H9 (cell line): ENCODE measurements around the gene MN1. TPM values are rescaled to one million over a fixed set of nuclear protein-coding genes. Genes with fewer than 3 reads are reported as not detected.

ENCODE experiments used
- DNase-seq: peaks from one replicate; pipeline ENCODE4 v3.0.0-alpha.2; 2017
- H2AFZ ChIP-seq: one replicate; pipeline ENCODE4 v1.6.1; 2013; ENCODE audit warnings: mild to moderate bottlenecking, low read length, control low read depth, moderate library complexity
- H2AK5ac ChIP-seq: 2 replicates; pipeline ENCODE4 v1.6.1; 2013; ENCODE audit warnings: low read length, control low read depth, mixed read lengths; ENCODE audit not compliant: insufficient read length
- H2BK120ac ChIP-seq: one replicate; pipeline ENCODE4 v1.6.1; 2013; ENCODE audit warnings: low read depth, mild to moderate bottlenecking, low read length, control low read depth, inconsistent platforms; ENCODE audit not compliant: poor library complexity, severe bottlenecking
- H2BK12ac ChIP-seq: 2 replicates; pipeline ENCODE4 v1.6.1; 2013; ENCODE audit warnings: low read length, control low read depth, mixed read lengths, low read depth; ENCODE audit not compliant: insufficient read length
- H2BK15ac ChIP-seq: 2 replicates; pipeline ENCODE4 v1.6.1; 2013; ENCODE audit warnings: low read depth, low read length, control low read depth
- H2BK20ac ChIP-seq: one replicate; pipeline ENCODE4 v1.6.1; 2013; ENCODE audit warnings: low read depth, mild to moderate bottlenecking, low read length, control low read depth, inconsistent platforms; ENCODE audit not compliant: poor library complexity, severe bottlenecking
- H2BK5ac ChIP-seq: 2 replicates; pipeline ENCODE4 v1.6.1; 2013; ENCODE audit warnings: low read length, control low read depth, mixed read lengths; ENCODE audit not compliant: insufficient read length
- H3K14ac ChIP-seq: 2 replicates; pipeline ENCODE4 v1.6.1; 2013; ENCODE audit warnings: low read length, control low read depth; ENCODE audit not compliant: insufficient read depth
- H3K18ac ChIP-seq: 2 replicates; pipeline ENCODE4 v1.6.1; 2013; ENCODE audit warnings: low read depth, mild to moderate bottlenecking, mixed read lengths, low read length, control low read depth; ENCODE audit not compliant: insufficient read length
- H3K23ac ChIP-seq: 2 replicates; pipeline ENCODE4 v1.6.1; 2013; ENCODE audit warnings: low read length, control low read depth, mixed read lengths, low read depth; ENCODE audit not compliant: insufficient read length
- H3K23me2 ChIP-seq: 2 replicates; pipeline ENCODE4 v1.6.1; 2013; ENCODE audit warnings: low read depth, mild to moderate bottlenecking, mixed read lengths, low read length, control low read depth; ENCODE audit not compliant: insufficient read length, poor library complexity, severe bottlenecking
- H3K27ac ChIP-seq: 2 replicates; pipeline ENCODE4 v1.5.1; 2013; ENCODE audit warnings: low read length, control low read depth, mixed read lengths, low read depth; ENCODE audit not compliant: insufficient read length
- H3K27me3 ChIP-seq: 2 replicates; pipeline ENCODE4 v1.6.1; 2013; ENCODE audit warnings: low read length, control low read depth, inconsistent platforms; ENCODE audit not compliant: insufficient read depth
- H3K4ac ChIP-seq: 2 replicates; pipeline ENCODE4 v1.6.1; 2013; ENCODE audit warnings: low read depth, mild to moderate bottlenecking, control low read depth, inconsistent platforms, low read length, moderate library complexity
- H3K4me1 ChIP-seq: 2 replicates; pipeline ENCODE4 v1.6.1; 2013; ENCODE audit warnings: low read length, control low read depth, inconsistent platforms; ENCODE audit not compliant: insufficient read depth
- H3K4me2 ChIP-seq: 2 replicates; pipeline ENCODE4 v1.6.1; 2013; ENCODE audit warnings: low read length, control low read depth, mixed read lengths; ENCODE audit not compliant: insufficient read length, insufficient read depth
- H3K56ac ChIP-seq: 2 replicates; pipeline ENCODE4 v1.6.1; 2013; ENCODE audit warnings: low read depth, mild to moderate bottlenecking, mixed read lengths, low read length, control low read depth; ENCODE audit not compliant: insufficient read length
- H3K79me1 ChIP-seq: 2 replicates; pipeline ENCODE4 v1.6.1; 2013; ENCODE audit warnings: low read depth, mild to moderate bottlenecking, moderate library complexity, low read length, control low read depth, inconsistent platforms; ENCODE audit not compliant: insufficient read depth, poor library complexity, severe bottlenecking
- H3K79me2 ChIP-seq: 2 replicates; pipeline ENCODE4 v1.6.1; 2013; ENCODE audit warnings: low read length, control low read depth, inconsistent platforms; ENCODE audit not compliant: insufficient read depth
- H3K9ac ChIP-seq: 2 replicates; pipeline ENCODE4 v1.6.1; 2013; ENCODE audit warnings: low read length, control low read depth, mixed read lengths; ENCODE audit not compliant: insufficient read length; ENCODE audit errors: extremely low read depth
- H3K9me3 ChIP-seq: one replicate; pipeline ENCODE4 v1.6.1; 2013; ENCODE audit warnings: low read depth, low read length, inconsistent platforms; ENCODE audit not compliant: control insufficient read depth
- H3T11ph ChIP-seq: one replicate; pipeline ENCODE4 v1.6.1; 2013; ENCODE audit warnings: mild to moderate bottlenecking, low read length, control low read depth, inconsistent platforms
- H4K20me1 ChIP-seq: one replicate; pipeline ENCODE4 v1.6.1; 2013; ENCODE audit not compliant: control insufficient read depth, insufficient read length, insufficient read depth
- H4K5ac ChIP-seq: 2 replicates; pipeline ENCODE4 v1.6.1; 2013; ENCODE audit warnings: low read depth, mild to moderate bottlenecking, mixed read lengths, low read length, control low read depth; ENCODE audit not compliant: insufficient read length
- H4K8ac ChIP-seq: replicated peaks from 2 replicates; pipeline ENCODE4 v1.6.1; 2013; ENCODE audit warnings: low read length, control low read depth, mixed read lengths, low read depth; ENCODE audit not compliant: insufficient read length
- H4K91ac ChIP-seq: 2 replicates; pipeline ENCODE4 v1.6.1; 2013; ENCODE audit warnings: low read depth, mild to moderate bottlenecking, moderate library complexity, mixed read lengths, low read length, control low read depth; ENCODE audit not compliant: insufficient read length
- H3K27ac Mint-ChIP-seq, 3 experiments: 2 replicates in 2 of 3; 3 replicates in 1 of 3; pipeline ENCODE4 v1.8.0; 2020 to 2021; ENCODE audit warnings: mixed read lengths in 3 of 3, mild to moderate bottlenecking in 1 of 3, moderate library complexity in 1 of 3
- H3K27me3 Mint-ChIP-seq: 2 replicates; pipeline ENCODE4 v1.8.0; 2021; ENCODE audit warnings: low read depth, mild to moderate bottlenecking, moderate library complexity, mixed read lengths
- H3K36me3 Mint-ChIP-seq, 3 experiments: 2 replicates in 2 of 3; 3 replicates in 1 of 3; pipeline ENCODE4 v1.8.0; 2020 to 2021; ENCODE audit warnings: low read depth in 3 of 3, mixed read lengths in 3 of 3; ENCODE audit not compliant: insufficient read depth in 1 of 3
- H3K4me1 Mint-ChIP-seq, 2 experiments: 2 replicates each; pipeline ENCODE4 v1.8.0; 2020; ENCODE audit warnings: mixed read lengths in 2 of 2
- H3K4me3 Mint-ChIP-seq, 2 experiments: 2 replicates in 1 of 2; 3 replicates in 1 of 2; pipeline ENCODE4 v1.8.0; 2020 to 2021; ENCODE audit warnings: mild to moderate bottlenecking in 2 of 2, mixed read lengths in 2 of 2, moderate library complexity in 1 of 2
- H3K9me3 Mint-ChIP-seq, 2 experiments: 2 replicates in 1 of 2; 3 replicates in 1 of 2; pipeline ENCODE4 v1.8.0; 2020; ENCODE audit warnings: mild to moderate bottlenecking in 2 of 2, mixed read lengths in 2 of 2, moderate library complexity in 1 of 2
- whole genome bisulfite sequencing: extraction: QIAGEN DNeasy Blood & Tissue Kit; methylation state at CpG from one replicate; pipeline ENCODE4 v1.1.7; 2013; ENCODE audit warnings: missing lambda C conversion rate, low lambda C conversion rate, mixed read lengths; ENCODE audit not compliant: insufficient read length; ENCODE audit errors: extremely low coverage; 5-methylcytosine and 5-hydroxymethylcytosine counted together
- total RNA-seq: library from RNA; stranded (reverse); gene quantifications from 2 replicates; pipeline ENCODE4 v1.2.1, GENCODE V29; 2021
- TF ChIP-seq, protein P1 (sequence below): fragments of 200-600 bp; sonication (generic); conservative IDR thresholded peaks from 3 replicates; pipeline ENCODE4 v1.8.0; 2021; ENCODE audit warnings: antibody characterized with exemption, mild to moderate bottlenecking

The MN1 gene
- total RNA-seq, 1 experiment from 2014 or later: 2.8 TPM

DNA sequence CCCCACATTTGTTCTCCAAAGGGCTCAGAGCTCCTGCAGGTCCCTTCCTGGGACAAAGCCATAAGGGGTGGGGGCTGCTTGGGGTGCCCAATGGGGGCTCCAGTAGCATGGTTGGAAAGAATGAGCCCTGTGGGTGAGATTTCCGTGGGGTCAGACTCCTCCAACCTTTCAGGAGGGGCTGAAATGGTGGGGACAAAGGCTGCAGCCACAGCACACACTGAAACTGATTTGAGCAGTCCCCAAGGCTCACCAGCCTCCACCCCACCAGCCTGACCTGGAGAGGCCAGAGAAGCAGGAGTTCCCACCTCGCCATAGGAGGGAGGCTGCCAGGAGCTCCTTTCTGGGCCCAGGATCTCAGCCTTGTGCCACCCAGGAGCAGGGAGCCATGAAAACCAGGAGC is 69.2 kb downstream of the MN1 start:
- Mint-ChIP-seq H3K4me3 (no peak overlapping the region), H3K9me3 (peaks cover 5 to 6% of the 10 kb centered on the region in 2 experiments), H3K36me3 (peaks cover 14 to 25% (median 16%) of the 10 kb centered on the region in 3 experiments), H3K4me1 (peaks cover 24 to 26% of the 10 kb centered on the region in 2 experiments), H3K27me3 (no peaks in the 10 kb centered on the region), H3K27ac (no peak overlapping the region)
- H3K4me1 ChIP-seq: peaks cover 10% of the 10 kb centered on the region; the same call in 1 of the 2 replicates
- H3T11ph ChIP-seq: no peak overlapping the region
- no peak overlapping the region for H2AK5ac ChIP-seq
- H2BK12ac ChIP-seq: no peak overlapping the region
- no peak overlapping the region for H3K9ac ChIP-seq
- no peak overlapping the region for H3K27ac ChIP-seq
- H2AFZ ChIP-seq: no peak overlapping the region
- H4K20me1 ChIP-seq: no peaks in the 10 kb centered on the region
- H2BK120ac ChIP-seq: no peak overlapping the region
- H3K23me2 ChIP-seq: no peaks in the 10 kb centered on the region
- no peak overlapping the region for H2BK20ac ChIP-seq
- no peak overlapping the region for H4K8ac ChIP-seq
- TF ChIP-seq, protein P1, sequence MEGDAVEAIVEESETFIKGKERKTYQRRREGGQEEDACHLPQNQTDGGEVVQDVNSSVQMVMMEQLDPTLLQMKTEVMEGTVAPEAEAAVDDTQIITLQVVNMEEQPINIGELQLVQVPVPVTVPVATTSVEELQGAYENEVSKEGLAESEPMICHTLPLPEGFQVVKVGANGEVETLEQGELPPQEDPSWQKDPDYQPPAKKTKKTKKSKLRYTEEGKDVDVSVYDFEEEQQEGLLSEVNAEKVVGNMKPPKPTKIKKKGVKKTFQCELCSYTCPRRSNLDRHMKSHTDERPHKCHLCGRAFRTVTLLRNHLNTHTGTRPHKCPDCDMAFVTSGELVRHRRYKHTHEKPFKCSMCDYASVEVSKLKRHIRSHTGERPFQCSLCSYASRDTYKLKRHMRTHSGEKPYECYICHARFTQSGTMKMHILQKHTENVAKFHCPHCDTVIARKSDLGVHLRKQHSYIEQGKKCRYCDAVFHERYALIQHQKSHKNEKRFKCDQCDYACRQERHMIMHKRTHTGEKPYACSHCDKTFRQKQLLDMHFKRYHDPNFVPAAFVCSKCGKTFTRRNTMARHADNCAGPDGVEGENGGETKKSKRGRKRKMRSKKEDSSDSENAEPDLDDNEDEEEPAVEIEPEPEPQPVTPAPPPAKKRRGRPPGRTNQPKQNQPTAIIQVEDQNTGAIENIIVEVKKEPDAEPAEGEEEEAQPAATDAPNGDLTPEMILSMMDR: no peak
- H3K56ac ChIP-seq: no peak overlapping the region
- H3K9me3 ChIP-seq: peaks cover under 1% of the 10 kb centered on the region
- H3K4ac ChIP-seq: no peak overlapping the region
- H4K5ac ChIP-seq: no peak overlapping the region
- H4K91ac ChIP-seq: no peak overlapping the region
- WGBS: no CpG with 5 or more reads among the region's 2 CpGs
- no peak overlapping the region for H3K14ac ChIP-seq
- H2BK5ac ChIP-seq: no peak overlapping the region
- peaks cover 2% of the 10 kb centered on the region for H3K79me1 ChIP-seq
- H3K4me2 ChIP-seq: no peak overlapping the region
- H3K79me2 ChIP-seq: peaks cover 25% of the 10 kb centered on the region; the same call in 1 of the 2 replicates
- no peak overlapping the region for H2BK15ac ChIP-seq
- no peak overlapping the region for H3K18ac ChIP-seq
- no peak overlapping the region for H3K23ac ChIP-seq
- H3K27me3 ChIP-seq: no peaks in the 10 kb centered on the region
- no peak for DNase-seq
